HG02759 (cell line): Measurements from ENCODE around the gene ABCC11.
"Not testable (repeated sequence)": the region's sequence is repeated elsewhere in the genome, so short reads cannot be mapped to it uniquely, and the experiment has no call there.

ENCODE experiments used
- ATAC-seq: cut with Tn5 transposase; IDR thresholded peaks from one replicate; pipeline ENCODE4 v1.9.1; 2021; ENCODE audit warnings: mild to moderate bottlenecking, moderate library complexity; ENCODE audit not compliant: unreplicated experiment

The ABCC11 gene

GRCh38 chr16:48250520-48251278, 3.4 kb upstream of the ABCC11 start:
- ATAC-seq = no peak

- ATAC-seq = no peak
Measured at GRCh38 chr16:48246066-48246465, 1.3 kb downstream of the ABCC11 start.

GRCh38 chr16:48244863-48245195, 2.5 kb downstream of the ABCC11 start:
- no peak for ATAC-seq

GRCh38 chr16:48244080-48244862, 3.1 kb downstream of the ABCC11 start, which contains the start of gene LONP2:
TSS of gene LONP2 (plus strand) at chr16:48244300. CDS start at chr16:48244389, 89 bp downstream.
- peak; percentile 98 for ATAC-seq

- ATAC-seq = not testable (repeated sequence)
Measured at GRCh38 chr16:48240147-48240546, 7.2 kb downstream of the ABCC11 start.

DNA sequence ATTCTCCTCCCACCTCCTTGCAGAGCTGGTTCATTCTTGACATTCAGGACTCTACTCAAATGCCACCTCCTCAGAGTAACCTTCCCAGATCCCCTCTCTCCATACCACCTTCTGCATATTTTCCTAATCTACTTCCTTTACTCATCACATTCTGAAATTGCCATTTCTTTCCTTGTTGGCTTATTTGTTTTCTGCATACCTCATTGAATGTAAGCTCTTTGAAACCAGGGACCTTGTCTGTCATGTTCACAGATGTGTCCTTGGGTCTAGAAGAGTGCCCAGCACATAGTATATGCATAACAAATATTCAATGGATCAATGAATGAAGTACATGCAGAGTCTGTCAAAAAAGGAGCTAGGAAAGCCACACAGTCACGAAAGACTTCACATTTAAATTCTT, 11.1 kb downstream of the ABCC11 start:
- no peak for ATAC-seq

DNA sequence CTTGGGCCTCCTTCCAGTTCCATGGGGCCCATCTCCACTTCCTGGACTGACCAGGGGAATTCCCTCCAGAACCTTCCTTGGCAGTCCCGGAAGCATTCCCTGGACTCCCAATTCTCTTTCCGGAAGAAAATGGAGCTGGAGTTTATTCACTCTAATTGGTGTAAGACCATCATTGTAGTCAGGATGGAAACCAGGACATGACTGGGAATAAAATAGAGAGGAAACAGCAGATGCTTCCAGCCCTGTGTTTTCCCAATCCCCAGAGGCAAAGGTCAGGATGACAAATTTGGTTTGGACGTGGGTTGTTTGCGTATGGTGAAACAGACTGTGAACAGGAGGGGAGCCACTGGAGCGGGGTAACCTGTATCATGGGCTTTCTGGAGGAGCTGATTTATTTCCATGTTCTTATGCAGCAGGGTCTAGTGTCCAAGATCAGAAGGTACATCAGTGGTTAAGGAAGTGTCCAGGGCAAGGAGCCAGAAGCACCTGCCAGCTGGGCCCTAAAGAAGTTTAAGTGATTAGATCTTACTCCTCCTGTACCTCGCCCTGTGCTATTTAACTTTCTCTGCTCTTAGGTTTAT, 11.7 kb downstream of the ABCC11 start:
- no peak for ATAC-seq

GRCh38 chr16:48235058-48235555, 12.2 kb downstream of the ABCC11 start:
- no peak for ATAC-seq

- ATAC-seq = no peak
Measured at GRCh38 chr16:48234630-48235029, 12.7 kb downstream of the ABCC11 start.

DNA sequence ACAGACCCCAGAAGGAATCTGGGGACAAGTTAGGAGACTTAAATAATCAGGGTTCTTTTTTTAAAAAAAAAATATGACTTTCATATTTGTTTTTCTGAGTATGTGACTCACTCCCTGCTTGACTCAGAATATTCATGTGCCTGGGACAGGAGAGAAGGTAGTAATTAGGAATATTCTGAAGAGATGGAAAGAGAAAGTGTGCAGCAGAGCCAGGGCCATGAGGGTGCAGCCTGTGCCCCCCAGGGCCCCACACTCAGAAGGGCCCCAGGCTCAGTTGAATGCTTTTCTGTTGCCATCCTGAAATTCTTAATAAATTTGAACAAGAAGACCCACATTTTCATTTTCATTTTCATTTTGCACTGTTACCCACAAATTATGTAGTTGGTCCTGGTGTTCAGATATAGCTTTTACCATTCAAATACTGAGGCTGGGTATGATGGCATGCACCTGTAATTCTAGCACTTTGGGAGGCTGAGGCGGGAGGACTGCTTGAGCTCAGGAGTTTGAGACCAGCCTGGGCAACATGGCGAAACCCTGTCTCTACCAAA, 14.8 kb downstream of the ABCC11 start:
- ATAC-seq = no peak

DNA sequence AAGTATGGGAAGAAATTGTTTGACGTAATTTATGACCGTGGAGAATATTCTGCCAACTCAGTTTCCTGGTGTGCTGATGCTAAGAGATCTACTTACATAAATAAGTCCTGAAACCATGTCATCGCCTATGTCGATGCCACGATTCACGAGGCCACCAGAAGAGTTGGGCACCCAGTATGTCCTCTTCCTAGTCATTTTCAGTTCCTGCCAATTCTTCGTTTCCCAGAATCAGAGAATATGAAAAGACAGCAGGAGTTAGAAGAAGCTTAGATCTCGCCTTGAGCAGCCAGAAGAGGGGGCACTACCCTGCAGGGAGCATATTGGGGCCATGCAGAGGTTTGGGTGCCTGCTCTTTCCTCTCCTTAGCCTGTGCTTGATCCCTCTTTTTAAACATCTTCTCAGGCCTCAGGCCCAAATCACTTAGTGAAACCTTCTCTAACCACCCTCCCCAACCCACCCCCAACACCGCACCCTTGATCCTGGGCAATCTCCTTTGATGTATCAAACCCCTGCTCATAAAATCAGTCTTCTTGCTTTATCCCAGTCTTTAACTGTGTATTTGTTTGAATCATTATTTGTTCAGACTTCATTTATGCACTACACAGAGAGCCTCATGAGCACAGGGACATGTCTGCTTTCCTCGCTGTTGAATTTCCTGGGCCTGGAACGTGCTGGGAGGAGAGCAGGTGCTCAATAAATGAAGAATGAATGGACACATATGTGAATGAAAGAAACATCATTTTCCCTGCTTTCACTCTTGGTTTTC, 15.4 kb downstream of the ABCC11 start:
- peak; percentile 66 for ATAC-seq

DNA sequence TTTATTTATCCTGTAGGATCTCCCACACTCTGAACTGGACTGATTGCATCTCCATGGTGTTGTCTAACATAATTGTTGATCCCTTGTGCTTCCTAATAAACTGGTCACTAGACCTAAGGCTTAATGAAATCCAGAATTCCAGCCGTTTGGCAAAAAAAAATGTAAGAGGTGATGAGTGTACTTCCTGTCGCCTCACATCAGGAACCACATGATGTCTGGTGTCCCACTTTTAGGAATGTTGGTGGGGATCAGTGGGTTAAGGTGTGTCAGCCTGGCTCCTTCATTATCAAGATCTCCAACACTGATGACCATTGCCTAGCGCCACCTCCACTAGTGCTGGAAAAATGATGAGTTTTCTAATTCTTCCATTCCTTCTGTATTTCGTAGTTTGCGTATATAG, 21.9 kb downstream of the ABCC11 start:
- no peak for ATAC-seq

DNA sequence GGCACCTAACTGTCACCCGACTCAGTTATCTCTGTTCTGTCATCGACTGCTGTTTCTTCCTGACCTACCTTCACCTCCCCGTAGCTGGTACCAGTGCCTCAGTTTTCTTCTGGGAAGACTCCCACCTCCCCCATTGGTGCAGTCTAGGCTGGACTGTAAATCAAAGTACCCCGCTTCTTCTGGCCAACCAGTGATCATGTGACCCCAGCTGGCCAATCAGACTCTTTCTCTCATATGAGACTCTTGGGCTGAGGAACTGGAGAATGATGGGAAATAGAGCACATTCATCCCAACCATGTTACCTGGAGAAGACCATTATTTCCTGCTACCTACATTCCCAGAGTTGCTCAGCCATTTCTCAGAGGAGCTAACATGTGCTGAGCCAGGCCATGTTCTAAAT, 23.8 kb downstream of the ABCC11 start:
- no peak for ATAC-seq

DNA sequence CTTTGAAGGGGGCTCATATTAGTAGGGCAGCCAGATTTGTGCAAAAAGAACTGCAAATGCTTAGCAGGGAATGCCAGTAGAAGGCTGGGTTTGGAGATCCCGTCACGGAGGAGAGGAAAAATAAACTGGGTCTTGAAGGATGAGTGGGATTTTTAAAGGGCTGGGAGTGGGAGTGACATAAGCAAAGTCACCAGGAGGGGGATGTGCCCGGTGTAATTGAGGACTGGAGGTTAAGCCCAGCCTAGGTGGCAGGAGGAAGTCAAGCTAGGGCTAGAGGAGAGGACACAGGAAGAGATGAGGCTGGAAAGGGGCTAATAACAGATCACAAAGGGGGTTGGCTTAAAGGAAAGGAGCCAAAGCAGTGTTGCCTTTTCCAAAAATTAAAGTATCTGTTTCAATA, 26.4 kb downstream of the ABCC11 start:
- no peak for ATAC-seq

GRCh38 chr16:48218473-48218872, 28.9 kb downstream of the ABCC11 start:
- ATAC-seq = no peak

DNA sequence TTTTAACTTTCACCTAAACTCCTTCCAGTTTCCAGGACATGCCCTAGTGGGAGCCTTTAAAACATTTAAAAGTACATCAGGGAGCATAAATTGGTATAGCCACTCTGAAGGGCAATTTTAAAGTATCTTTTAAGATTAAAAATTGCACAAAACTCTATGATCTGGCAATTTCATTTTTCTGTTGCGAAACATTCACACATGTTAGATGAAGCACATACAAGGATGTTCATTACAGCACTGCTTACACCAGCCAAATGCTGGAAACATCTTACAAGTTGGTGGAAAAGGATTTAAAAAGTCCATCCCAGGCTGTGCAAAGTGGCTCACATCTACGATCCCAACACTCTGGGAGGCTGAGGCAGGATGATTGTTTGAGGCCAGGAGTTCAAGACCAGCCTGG, 29.6 kb downstream of the ABCC11 start:
- ATAC-seq = no peak

DNA sequence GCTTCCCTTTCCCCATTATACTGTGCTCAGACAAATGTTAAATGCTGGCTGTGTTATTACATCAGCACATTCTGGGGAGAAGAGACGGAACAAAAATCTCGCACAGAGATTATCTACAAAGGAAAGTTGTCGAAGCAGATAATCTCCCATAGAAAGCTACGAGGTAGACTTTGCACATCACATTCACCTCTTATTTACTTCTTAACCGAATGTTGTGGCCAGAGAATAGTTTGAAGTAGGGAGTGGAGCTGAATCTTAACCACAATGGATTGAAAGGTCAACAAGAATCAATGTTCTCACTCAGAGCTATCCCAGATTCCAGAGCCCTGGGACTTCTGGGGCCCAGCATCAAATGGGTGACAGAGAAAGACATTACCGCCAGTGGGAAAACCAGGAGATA, 31.6 kb downstream of the ABCC11 start:
- no peak for ATAC-seq

DNA sequence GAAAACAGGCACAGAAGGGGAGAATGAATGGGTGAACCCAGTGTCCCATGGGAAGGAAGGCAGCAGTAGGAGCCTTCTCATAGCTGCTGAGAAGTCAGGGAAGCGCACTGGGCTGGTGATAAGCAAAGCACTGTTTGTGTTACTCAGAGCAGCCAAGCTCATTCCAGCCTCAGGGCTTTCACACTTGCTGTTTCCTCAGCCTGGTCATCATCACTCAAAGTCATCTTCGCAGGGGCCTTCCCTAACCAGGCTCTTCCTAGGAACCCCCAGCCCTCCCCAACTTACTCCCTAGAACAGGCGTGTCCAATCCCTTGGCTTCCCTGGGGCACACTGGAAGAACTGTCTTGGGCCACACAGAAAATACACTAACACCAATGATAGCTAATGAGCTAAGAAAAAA, 35.3 kb downstream of the ABCC11 start:
- ATAC-seq = no peak

DNA sequence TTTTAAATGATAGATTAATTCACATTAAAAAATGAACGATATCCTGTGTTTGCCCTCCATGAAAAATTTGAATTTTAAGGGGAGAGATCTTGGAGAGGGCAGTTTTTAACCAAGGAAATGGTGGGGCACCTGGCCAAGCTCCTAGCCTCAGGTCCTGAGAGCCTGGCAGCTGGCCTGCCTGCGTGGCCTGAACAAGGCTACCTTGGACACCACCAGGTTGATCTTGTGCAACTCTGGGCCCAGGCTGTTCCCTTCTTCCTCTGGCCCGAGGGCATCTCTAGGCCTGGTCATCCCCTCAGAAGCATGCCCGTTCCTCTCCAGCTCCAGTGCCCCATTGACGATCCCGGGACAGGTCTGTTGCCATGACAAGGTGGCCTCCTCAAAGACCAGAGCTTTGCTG, 36.6 kb downstream of the ABCC11 start:
- ATAC-seq = no peak

DNA sequence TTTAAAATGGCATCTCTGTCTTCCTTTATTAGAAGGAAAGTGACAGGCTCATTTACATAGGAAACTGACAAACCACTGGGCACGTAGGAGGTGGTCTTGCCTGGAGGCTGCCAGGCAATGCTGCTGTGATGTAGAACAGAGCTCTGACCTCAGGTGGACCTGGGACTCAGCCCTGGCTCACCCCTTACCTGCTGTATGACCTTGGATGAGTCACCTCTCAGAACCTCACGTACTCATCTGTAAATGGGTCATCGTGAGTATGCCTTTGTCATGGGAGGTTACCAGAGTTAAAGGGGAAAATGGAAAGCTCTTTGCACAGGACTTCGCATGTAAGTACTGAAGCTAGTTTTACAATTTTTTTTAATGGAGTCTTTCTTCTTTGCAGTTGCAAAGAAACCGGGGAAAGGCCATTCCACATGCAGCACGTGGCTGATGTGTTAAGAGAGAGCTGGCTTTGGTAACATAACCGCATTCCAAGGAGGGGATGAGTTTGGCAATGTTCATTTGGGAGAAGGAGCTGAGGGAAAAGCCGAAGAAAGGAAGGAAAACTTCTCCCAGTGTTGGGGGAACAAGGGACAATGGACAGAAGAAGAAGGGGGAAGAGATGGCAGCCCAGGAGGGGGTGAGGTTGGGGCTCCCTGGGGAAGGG, 40.6 kb downstream of the ABCC11 start:
- no peak for ATAC-seq
